GM21390 (cell line): Measurements from ENCODE around the gene EDNRA.

Experiments
- ATAC-seq: cut with Tn5 transposase; IDR thresholded peaks from one replicate; pipeline ENCODE4 v1.9.1; 2021; ENCODE audit not compliant: unreplicated experiment

The EDNRA gene

DNA sequence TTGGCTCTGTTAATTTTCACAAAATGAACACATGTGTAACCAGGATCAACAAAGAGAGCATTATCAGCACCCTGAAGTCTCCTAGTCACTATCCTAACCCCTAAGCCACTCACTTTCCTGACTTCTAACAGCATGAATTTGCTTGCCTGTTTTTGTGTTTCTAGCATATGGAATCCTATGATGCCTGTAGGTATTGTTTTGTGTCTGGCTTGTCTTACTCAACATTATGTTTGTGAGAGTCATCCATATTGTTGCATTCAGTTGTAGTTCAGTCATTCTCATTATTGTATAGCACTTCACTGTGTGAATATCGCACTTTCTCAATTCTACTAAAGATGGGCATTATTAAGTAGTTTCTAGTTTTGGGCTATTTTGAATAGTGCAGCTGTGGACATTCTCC lies 15.6 kb downstream of the EDNRA start:
- no peak for ATAC-seq

DNA sequence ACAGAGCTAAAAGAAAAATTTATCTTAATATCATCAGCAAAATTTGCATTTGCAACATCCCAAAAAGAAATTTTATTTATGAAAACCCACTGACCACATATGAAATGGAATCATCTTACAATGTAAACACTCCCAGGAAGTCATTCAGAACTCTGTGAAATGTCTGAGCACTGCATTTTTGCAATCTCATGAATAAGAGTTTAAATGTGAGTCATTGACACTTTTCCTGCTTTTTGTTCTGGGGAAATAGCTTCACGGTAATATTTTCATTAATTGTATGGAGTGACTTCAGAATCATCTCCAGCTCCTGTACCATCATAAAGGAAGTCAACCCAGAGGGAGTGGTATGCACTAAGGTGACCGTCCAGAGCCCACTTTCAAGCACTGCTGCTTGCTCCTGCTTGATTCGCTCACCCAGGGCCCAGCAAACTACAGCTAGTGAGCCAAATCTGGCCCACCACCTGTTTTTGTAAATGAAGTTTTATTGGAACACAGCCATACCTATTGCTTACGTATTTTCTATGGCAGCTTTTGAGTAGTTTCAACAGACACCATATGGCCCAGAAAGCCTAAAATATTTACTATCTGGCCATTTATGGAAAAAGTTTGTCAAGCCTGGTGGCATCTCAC lies 17.2 kb downstream of the EDNRA start:
- ATAC-seq, result no peak

DNA sequence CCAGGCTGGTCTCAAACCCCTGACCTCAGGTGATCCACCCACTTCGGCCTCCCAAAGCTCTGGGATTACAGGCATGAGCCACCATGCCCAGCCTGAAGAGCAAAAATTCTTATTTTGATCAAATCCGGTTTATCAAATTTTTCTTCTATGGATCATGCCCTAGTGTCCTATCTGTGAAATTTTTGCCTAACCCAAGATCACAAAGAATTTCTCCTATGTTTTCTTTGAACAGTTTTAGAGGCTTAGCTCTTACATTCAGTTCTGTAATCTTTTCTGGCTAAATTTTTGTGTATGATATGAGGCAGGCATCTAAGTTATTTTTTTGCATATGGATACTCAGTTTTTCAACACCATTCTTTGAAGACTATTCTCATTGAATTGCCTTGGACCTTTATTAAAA lies 27.4 kb downstream of the EDNRA start:
- ATAC-seq, result no peak

DNA sequence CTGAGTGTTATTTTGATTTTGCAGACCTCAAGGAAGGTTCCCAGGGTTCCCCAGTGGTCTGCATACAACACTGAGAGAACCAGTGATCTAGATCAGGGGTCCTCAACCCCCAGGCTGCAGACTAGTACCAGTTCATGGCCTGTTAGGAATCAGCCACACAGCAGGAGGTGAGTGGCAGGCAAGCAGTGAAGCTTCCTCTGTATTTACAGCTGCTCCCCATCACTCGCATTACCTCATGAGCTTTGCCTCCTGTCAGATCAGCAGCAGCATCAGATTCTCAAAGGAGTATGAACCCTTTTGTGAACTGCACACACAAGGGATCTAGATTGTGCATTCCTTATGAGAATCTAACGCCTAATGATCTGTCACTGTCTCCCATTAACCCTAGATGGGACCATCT lies 28.5 kb downstream of the EDNRA start:
- ATAC-seq, result no peak

DNA sequence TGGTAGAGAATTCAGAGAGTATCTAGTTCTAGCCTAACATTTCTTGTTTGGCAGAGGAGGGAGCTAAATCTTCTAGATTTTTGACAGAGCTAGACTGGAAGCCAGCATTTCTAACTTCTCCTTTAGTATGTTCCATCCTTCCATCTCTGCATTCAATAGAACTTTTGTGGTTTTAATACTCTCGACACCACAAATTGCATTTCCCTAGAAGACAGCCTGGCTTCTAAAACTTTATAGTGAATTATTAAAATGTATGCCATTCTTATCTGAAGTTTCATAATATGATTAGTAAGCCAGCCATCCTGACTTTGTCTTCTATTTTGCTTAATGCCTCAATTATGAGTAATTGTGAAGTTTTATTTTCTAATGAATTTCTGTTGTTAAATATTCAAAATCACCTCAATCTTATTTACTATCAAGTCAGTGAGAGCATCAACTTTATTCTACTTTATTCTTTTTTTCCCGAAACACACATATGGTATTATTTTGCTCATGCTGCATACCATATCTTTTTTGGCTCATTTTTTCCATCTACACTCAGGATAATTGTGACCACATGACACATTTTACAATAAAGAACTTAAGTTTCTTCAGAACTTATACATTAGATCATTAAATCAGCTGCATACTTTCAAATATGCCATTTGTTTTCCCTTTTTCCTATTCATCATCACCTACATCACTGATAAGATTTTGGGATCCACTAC lies 30.2 kb downstream of the EDNRA start:
- no peak for ATAC-seq

DNA sequence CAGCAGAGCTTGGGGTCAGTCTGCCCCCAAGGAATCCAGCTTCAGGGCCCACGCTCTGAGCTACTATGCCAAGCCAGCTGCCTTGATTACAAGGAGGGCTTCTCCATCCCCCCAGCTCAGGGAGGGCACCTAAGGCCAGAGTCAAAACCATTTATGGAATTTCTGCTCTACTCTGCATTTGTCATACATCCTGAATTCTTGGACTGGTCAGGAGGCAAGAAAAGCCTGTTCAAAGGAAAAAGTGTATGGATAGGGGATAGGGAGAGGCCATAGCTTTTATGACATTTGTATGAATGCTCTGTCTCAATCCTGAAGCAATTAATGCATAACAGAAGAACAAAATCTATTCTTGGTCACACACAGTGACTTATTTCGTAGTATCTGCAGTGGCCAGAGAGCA lies 32.2 kb downstream of the EDNRA start:
- no peak for ATAC-seq

DNA sequence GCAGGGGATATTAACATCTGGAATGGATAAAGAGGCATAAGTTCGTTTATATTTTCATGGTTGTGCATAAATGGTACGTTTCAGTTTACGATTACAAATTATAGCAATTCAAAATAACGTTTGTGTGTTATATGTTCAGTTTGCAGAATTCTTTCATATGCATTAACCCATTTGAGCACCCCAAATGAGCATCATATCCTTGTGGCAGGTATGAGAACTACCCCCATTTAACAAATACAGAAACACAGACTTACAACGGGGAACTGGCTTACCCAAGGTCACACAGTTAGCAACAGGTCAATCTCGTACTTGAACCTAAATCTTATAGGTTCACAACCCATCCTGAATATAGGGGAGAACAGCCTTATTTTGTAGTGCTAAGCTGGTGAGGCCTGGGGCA lies 33.1 kb downstream of the EDNRA start:
- no peak for ATAC-seq

DNA sequence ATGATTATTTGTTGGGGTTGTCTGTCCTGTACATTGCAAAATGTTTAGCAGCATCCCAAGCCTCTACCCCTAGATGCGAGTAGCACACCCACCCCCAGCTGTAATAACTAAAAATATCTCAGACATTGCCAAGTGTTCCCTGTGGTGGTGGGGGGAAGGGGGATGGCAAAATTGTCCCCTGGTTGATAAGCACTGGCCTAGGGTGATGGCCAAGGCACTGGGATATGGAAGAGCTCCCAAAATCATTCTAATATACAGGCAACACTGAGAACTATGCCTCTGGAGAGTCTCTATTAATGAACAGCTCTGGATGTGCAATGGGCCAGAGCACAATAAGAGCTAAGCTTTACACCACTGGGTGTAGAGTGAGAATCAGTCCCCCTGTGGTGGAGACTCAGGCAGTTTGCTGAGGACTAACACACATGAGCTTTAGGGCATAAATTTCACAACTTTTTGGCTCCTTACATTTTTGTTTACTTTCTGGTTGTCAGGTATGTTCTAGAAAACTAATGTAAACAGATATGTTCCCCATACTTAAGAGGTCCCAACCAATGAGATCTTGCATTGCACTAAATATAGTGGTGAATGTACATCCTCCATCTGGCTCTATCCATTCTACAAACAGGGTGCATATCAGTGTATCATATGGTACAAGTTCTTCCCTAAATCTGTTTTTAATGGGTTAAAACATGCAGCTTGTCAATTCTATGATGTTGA lies 34.5 kb downstream of the EDNRA start:
- no peak for ATAC-seq

DNA sequence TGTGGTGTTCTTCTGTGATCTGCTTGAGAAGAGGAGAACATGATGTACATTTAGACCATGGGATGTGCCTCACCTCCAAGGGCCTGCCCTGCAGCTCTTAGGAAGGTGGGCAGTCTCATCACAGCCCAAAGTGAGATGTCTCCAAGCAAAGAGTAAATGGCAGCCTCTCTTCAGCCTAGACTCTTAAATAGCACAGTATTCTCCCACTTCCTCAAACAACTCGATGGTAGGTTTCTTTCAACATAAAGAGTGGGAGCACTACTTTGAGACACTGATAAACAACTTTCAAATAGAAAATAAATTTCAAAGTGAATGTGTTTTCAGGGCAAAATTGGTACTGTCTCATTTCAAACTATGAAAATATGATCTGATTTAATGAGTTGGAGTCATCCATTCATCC lies 35.2 kb downstream of the EDNRA start:
- ATAC-seq, result no peak

DNA sequence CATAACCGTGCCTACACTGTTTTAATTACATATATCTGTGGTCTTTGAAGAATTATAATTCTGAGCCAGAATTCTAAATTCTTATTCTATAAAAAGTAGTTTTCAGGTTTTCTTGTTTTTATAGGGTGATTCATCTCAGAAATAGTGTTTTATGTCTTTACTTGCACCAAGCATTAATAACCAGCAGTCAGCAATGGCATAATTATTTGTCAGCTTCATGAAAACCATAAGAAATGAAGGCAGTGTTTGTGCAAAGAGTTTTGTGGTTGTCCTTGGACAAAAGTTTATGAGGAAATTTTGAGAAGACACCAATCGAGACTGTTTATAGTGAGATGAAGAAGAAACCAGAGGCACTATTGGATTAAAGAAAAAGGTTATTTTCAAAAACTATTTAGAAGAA lies 37.2 kb downstream of the EDNRA start:
- ATAC-seq, result no peak

DNA sequence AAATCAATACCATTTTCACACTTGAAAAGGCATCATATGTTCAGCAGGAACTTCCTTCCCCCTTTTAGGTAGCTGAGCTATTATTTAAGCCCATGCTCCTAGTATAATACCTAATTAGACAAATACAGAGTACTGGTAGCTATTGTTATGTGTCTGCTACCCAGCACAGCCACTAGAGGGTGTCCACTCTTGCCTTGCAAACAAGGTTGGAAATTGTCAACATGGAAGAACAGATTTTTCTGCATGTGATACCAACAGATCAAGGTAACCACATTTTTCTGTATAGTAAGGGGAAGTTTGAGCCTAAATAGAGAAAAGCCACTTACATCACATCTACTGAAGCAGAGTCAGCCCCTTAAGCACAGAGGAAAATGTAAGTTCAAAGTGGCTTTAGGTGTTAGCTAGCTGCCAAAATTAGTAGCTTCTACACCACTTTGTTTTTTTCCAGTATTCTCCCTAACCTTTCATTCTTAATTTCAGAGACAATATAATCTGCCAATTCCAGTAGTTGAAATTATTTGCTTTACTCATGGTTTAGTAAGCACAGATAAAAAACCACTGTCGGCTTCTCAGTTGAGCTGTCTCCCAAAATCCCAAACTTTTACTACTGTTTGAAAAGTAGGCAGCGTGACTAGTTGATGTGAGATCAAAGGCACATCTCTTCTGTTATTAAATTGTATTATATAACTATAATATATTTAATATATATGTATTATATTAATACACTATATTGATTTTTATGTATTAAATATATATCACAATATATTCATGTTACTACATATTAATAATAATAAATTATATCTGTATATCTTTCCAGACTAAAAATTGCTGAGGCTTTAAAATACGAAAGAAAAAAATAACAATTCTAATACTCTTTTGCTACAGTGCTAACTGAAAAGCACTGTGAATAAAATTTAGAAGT lies 38.2 kb downstream of the EDNRA start:
- ATAC-seq, result peak; percentile 94

DNA sequence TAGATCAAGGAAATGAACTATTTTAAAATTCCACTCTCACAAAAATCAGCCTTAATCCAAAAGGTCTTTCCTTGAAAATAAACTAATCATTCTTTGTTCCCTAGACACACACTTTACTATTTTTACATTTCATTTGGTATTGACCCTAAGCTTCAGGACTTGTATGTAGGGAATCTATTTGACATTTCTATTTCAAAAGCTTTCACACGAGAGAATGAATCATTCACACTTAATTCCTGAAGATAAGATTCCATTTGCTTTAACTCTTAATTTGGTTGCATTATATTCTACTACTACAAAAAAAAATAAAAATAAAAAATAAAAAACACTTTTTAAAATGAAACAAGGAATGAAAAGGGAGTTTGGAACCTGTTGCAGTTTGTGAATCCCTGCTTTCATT lies 43.7 kb downstream of the EDNRA start:
- no peak for ATAC-seq

DNA sequence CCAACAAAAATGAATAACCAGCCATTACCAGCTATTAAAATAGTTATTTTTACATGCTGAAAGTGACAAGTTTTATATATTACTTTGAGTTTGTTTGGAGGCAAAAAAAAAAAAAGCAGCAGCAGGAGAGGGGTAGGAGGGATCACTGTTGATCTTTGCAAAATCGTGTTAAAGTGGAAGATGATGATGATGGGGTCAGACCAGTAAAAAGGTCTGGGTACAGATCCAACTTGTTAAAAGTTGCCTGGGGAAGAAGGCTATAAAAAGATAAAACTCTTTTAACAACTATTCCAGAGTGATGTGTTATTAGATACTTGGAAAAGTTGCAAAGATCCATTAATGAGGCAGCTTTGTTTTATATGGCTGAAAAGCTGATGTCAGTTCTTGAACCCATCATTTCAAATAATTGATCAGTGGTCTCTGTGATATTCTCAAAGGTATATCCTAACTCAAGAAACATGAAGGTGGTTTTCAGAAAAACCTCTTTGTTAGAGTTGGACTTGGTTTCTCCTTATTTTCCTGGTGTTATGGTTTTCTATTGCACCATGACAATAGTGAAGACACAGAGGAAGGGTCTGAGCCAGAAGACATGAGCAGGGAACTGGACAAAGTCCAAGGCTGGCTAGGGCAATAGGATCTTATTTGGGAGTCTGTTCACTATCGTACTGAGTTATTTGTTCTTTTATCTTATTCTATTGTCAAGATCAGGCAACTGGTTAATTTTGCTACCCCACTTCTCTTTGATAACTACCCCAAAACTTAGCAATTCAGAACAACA lies 44.8 kb downstream of the EDNRA start:
- ATAC-seq, result no peak

DNA sequence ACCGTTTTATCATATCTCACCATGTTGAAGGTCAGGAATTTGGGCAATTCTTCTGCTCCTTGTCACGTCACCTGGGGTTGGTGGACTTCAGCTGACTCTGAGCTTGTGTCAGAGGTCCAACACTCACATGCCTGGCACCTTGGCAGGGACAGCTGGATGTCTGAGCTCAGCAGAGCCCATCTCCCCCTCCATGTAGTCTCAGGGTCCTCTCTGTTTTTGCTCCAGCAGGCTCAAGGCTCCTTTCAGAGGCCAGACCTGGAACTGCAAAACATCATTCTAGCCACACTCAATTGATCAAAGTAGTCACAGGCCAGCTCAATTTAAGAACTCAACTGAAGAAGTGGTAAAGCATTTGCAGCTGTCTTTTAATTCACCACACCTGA lies 45.4 kb downstream of the EDNRA start:
- no peak for ATAC-seq

DNA sequence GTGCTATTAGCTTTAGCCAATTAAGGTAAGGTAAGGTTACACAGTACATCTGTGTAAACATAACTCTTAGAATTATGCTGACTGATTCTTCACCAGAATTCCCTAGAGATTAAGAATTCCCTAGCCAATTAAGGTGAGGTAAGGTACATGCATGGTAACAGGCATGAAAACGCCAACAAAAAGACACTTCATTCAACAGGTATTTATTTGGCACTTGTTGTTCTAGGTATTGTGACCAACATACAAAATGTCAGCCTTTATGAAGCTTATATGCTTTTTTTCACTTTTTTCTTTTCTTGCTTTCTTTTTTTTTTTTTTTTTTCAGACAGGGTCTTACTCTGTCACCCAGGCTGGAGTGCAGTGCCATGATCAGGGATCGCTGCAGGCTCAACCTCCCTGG lies 47.2 kb downstream of the EDNRA start:
- no peak for ATAC-seq

DNA sequence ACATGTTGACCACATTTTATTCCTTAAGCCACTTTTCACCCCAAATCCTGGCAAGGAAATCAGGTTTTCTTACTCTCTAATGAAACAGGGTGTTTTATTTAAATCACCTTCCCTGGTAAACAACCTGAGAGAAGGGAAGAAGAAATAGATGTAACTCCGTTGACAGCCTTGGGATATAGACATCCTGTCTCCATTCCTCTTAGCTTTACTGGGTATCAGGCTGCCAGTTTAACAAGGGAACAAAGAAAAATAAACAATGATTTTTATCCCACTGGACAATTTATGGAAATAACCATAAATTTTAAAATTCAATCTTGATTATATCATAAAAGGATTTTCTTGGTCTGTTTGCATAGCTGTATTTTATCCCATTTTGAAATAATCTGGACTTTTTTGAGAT lies 49.2 kb downstream of the EDNRA start:
- no peak for ATAC-seq

DNA sequence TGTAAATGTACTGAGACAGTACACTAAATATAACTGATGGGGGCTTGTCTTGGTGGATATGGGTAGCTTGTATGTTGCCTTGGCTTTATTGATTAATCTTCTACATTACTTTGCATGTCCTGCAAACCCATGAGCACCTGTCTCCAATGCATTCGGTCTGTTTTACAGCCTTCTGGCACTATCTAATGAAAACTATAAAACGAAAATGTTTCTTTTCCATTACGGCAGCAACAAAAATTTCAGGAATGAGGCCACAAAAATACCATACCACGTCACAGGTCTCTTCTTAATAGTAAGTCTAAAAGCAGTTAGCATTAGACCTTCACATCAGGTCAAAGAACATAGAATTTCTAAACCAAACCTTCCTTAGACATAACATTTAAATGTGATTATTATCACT lies 49.8 kb downstream of the EDNRA start:
- no peak for ATAC-seq

DNA sequence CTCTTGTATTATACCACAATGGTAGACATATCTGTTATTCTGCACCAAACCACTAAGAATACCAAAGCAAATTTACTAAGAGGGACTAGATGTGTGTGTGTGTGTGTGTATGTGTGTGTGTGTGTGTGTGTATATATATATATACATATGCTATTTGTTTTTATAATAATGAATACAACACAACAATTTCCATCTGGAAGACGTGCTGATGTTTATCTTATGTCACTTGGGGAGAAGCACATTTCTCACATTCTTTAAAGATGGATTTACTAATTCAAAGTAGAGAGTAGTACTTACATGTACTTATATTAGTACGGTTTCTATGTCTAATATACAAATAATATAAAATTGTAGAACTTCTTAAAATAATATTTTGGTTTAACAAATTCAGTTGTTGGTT lies 52.0 kb downstream of the EDNRA start:
- no peak for ATAC-seq

DNA sequence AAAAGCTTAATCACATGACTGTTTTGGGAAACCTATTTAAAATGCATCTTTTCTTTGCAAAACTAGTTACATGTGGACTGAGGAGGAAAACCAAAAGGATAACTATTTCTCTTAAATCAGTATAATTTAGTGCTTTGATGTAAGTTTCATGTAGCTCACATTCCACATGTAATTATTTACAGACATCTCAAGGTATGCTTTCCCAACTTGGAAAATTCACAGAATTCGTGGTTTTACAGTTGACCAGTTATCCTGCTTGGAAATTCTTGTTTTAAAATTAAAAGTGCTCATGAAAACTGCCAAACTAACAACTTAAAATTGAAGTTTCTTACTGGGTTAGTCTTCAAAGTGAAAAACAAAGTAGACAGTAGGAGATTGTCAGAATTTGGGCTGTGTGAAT lies 52.4 kb downstream of the EDNRA start:
- ATAC-seq, result no peak

DNA sequence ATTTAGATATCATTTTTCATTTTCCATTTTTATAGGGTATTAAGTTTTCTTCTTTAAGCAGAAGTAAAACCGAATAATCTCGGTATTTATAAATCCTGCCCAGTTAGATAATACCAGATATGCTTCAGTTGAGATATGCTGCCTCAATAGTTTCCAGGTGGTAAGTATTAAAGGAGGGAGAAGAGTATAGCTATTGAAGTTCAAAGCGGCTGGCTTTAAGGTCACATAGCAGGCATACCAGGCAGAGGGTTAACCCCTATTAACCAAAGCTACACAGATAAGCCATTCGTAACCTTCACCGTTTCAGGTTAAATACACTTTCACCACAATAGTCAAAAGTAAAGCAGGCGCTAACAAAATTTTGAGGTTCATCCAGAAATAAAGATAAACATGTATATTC lies 54.2 kb downstream of the EDNRA start:
- no peak for ATAC-seq

DNA sequence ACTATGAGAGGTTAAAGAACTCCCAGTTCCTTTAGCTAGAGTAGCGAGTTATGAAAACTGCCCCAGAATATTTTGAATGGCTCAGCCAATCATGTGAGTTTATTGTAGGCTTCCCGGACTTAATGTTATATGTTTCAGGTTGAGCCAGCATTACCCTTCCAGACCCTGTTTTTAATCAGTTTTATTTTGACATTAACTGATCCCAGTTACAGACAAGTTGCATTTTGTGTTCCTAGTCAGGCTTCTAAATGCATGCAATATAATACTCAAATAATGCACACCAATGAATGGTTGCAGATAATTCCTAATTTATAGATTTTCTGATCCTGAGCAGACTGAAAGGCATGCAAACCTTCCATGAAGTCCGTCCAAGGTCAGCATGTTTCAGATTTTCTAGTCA lies 57.8 kb downstream of the EDNRA start:
- ATAC-seq, result no peak
